Measurements from ENCODE around the gene FITM1.

Gene FITM1

GRCh38 chr14:24085215-24085614 is 45.2 kb upstream of the FITM1 start:
- DNase-seq (ENCODE audit: low read depth) = no peak
- H3K4me3 ChIP-seq (ENCODE audit: control insufficient read depth, low read depth, low read length) = no peak overlapping the region
- no peak for TF ChIP-seq CTCF (conservative IDR thresholded peaks at IDR 0.05; ENCODE audit: control insufficient read depth, insufficient read depth, low read depth, low read length)

- H3K4me3 ChIP-seq (ENCODE audit: control insufficient read depth, low read depth, low read length) = no peak overlapping the region
- TF ChIP-seq CTCF (conservative IDR thresholded peaks at IDR 0.05; ENCODE audit: control insufficient read depth, insufficient read depth, low read depth, low read length) = no peak
- no peak for DNase-seq (ENCODE audit: low read depth)
Measured at GRCh38 chr14:24086193-24086955, 44.1 kb upstream of the FITM1 start.

- no peak overlapping the region for H3K4me3 ChIP-seq (ENCODE audit: control insufficient read depth, low read depth, low read length)
- no peak for DNase-seq (ENCODE audit: low read depth)
- no peak for TF ChIP-seq CTCF (conservative IDR thresholded peaks at IDR 0.05; ENCODE audit: control insufficient read depth, insufficient read depth, low read depth, low read length)
Measured at GRCh38 chr14:24087004-24087403, 43.5 kb upstream of the FITM1 start.

- DNase-seq (ENCODE audit: low read depth) = no peak
- TF ChIP-seq CTCF (conservative IDR thresholded peaks at IDR 0.05; ENCODE audit: control insufficient read depth, insufficient read depth, low read depth, low read length) = no peak
- H3K4me3 ChIP-seq (ENCODE audit: control insufficient read depth, low read depth, low read length) = no peak overlapping the region
Measured at GRCh38 chr14:24088095-24088494, 42.4 kb upstream of the FITM1 start.

GRCh38 chr14:24089890-24090289 is 40.6 kb upstream of the FITM1 start:
- TF ChIP-seq CTCF (conservative IDR thresholded peaks at IDR 0.05; ENCODE audit: control insufficient read depth, insufficient read depth, low read depth, low read length) = no peak
- no peak overlapping the region for H3K4me3 ChIP-seq (ENCODE audit: control insufficient read depth, low read depth, low read length)
- DNase-seq (ENCODE audit: low read depth) = no peak

GRCh38 chr14:24092110-24092504 is 38.4 kb upstream of the FITM1 start:
- no peak overlapping the region for H3K4me3 ChIP-seq (ENCODE audit: control insufficient read depth, low read depth, low read length)
- no peak for DNase-seq (ENCODE audit: low read depth)
- TF ChIP-seq CTCF (conservative IDR thresholded peaks at IDR 0.05; ENCODE audit: control insufficient read depth, insufficient read depth, low read depth, low read length) = no peak
